ENCODE results near the gene CTPS1. TPM values are rescaled to one million over a fixed set of nuclear protein-coding genes. Genes with fewer than 3 reads are reported as not detected.

Gene CTPS1
- total RNA-seq, 1 experiment from 2014 or later = 139 TPM

DNA sequence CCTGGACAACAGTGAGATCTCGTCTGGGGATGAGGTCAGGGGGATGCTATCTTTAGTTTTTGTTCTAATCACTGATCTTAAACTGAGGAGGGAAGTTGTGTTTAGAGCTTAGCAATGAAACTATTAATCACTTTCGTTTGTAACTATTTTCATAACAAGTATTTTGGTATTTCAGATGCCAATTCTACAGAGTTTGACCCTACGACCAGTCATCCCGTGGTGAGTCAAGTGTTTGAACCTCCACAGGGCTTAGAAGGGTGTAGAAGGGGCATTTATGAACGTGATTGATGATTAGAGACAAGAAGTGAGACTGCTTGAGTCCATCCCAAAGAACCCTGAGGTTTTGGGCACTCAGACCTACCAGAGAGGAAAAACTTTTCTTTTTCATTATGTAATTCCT lies 26.4 kb downstream of the CTPS1 start:
- BruUV-seq (replicated peaks) = no TSS peak
- no peak for DNase-seq (ENCODE audit: low spot score)
- TF ChIP-seq EZH2 (IDR thresholded peaks at IDR 0.05; ENCODE audit: borderline replicate concordance, low read depth, low read length, poor library complexity, severe bottlenecking) = no peak
- TF ChIP-seq, protein P1, sequence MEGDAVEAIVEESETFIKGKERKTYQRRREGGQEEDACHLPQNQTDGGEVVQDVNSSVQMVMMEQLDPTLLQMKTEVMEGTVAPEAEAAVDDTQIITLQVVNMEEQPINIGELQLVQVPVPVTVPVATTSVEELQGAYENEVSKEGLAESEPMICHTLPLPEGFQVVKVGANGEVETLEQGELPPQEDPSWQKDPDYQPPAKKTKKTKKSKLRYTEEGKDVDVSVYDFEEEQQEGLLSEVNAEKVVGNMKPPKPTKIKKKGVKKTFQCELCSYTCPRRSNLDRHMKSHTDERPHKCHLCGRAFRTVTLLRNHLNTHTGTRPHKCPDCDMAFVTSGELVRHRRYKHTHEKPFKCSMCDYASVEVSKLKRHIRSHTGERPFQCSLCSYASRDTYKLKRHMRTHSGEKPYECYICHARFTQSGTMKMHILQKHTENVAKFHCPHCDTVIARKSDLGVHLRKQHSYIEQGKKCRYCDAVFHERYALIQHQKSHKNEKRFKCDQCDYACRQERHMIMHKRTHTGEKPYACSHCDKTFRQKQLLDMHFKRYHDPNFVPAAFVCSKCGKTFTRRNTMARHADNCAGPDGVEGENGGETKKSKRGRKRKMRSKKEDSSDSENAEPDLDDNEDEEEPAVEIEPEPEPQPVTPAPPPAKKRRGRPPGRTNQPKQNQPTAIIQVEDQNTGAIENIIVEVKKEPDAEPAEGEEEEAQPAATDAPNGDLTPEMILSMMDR (conservative IDR thresholded peaks at IDR 0.05; ENCODE audit: low read depth, low read length) = no peak
- POLR2A ChIA-PET (ENCODE audit: low non-redundant PET) = no interaction called here
- no peak overlapping the region for H3K4me3 ChIP-seq (ENCODE audit: low read depth, low read length, poor library complexity, severe bottlenecking)
- intact Hi-C loops (cut with micrococcal nuclease; ENCODE audit: unreplicated experiment) = no loop called here
- CTCF ChIA-PET = no interaction called here
- no peak overlapping the region for H3K27ac ChIP-seq (ENCODE audit: low read depth, low read length, poor library complexity, severe bottlenecking)
- H3K9me3 ChIP-seq (ENCODE audit: low read depth, low read length, poor library complexity, severe bottlenecking) = no peaks in the 10 kb centered on the region
- peaks cover 95% of the 10 kb centered on the region for H3K36me3 ChIP-seq (ENCODE audit: insufficient read depth, low read length, poor library complexity, severe bottlenecking)
- H3K27me3 ChIP-seq (replicated peaks; ENCODE audit: insufficient read depth, low read depth, low read length, poor library complexity) = no peaks in the 10 kb centered on the region
- H3K4me1 ChIP-seq (ENCODE audit: insufficient read depth, low read length, poor library complexity, severe bottlenecking) = peaks cover 23% of the 10 kb centered on the region

DNA sequence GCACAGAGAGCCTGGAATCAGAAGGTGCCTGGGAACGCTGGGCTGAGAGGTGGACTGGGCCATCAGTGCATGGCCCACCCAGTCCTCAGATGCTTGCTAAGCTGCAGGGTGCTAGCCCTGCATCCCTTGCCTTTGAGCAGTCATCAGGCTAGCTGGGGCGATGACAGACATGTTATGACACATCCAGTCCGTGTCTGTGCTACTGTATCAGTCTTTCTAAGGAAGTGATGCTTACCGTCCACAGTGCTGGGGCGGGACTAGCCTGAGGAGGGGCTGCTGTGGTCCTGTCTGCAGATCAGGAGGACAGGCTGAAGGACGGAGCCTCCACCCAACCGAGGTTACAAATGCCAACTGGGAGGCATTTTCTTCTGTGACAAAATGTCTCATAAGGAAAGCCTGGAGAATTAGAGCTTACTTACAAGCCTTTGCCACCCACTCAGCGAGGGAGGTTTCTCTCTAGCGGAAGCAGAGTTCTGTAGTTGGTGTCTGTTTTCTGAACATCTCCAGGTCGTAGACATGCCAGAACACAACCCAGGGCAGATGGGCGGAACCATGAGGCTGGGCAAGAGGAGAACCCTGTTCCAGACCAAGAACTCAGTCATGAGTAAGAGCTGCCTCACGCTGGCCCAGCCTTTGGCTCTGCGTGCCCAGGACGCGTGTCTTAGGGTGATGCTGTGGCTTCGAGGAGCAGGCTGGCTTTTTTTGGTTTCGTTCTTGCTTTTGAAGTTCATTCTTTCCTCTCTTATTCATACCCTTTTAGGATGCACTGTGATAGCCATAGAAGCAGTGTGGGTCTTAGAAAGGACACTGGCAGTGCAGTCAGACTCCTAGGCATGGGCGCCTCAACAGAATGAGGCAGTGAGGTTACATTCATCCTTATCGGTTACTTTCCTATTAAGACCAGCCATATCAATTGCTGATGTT lies 27.7 kb downstream of the CTPS1 start:
- H3K27me3 ChIP-seq (replicated peaks; ENCODE audit: insufficient read depth, low read depth, low read length, poor library complexity) = no peaks in the 10 kb centered on the region
- H3K9me3 ChIP-seq (ENCODE audit: low read depth, low read length, poor library complexity, severe bottlenecking) = no peaks in the 10 kb centered on the region
- no peak overlapping the region for H3K4me3 ChIP-seq (ENCODE audit: low read depth, low read length, poor library complexity, severe bottlenecking)
- TF ChIP-seq, protein P1 (conservative IDR thresholded peaks at IDR 0.05; ENCODE audit: low read depth, low read length) = no peak
- TF ChIP-seq EZH2 (IDR thresholded peaks at IDR 0.05; ENCODE audit: borderline replicate concordance, low read depth, low read length, poor library complexity, severe bottlenecking) = no peak
- H3K4me1 ChIP-seq (ENCODE audit: insufficient read depth, low read length, poor library complexity, severe bottlenecking) = peaks cover 17% of the 10 kb centered on the region
- ChIA-PET CTCF (no interaction called here), POLR2A (ENCODE audit: low non-redundant PET) (no interaction called here)
- peaks cover 95% of the 10 kb centered on the region for H3K36me3 ChIP-seq (ENCODE audit: insufficient read depth, low read length, poor library complexity, severe bottlenecking)
- H3K27ac ChIP-seq (ENCODE audit: low read depth, low read length, poor library complexity, severe bottlenecking) = no peak overlapping the region
- BruUV-seq (replicated peaks) = no TSS peak
- no peak for DNase-seq (ENCODE audit: low spot score)
- intact Hi-C loops (cut with micrococcal nuclease; ENCODE audit: unreplicated experiment) = no loop called here

DNA sequence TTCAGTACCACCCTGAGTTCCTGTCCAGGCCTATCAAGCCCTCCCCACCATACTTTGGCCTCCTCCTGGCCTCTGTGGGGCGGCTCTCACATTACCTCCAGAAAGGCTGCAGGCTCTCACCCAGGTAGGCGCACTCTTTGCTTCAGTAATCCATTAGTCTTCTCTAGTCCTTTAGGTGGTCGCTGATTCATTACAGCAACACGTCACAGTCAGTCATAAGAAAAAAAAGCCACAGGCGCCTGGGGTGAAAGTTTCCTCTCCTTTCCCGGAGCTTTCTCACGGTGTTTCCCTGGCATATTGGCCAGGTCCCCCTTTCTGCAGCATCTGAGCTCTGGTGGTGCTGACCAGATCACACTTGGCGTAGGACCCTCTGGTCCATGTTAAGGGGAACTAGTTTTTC lies 30.0 kb downstream of the CTPS1 start:
- no peaks in the 10 kb centered on the region for H3K4me1 ChIP-seq (ENCODE audit: insufficient read depth, low read length, poor library complexity, severe bottlenecking)
- no peaks in the 10 kb centered on the region for H3K27me3 ChIP-seq (replicated peaks; ENCODE audit: insufficient read depth, low read depth, low read length, poor library complexity)
- ChIA-PET POLR2A (ENCODE audit: low non-redundant PET) (no interaction called here), CTCF (no interaction called here)
- H3K27ac ChIP-seq (ENCODE audit: low read depth, low read length, poor library complexity, severe bottlenecking) = no peak overlapping the region
- peaks cover 97% of the 10 kb centered on the region for H3K36me3 ChIP-seq (ENCODE audit: insufficient read depth, low read length, poor library complexity, severe bottlenecking)
- TF ChIP-seq, protein P1 (conservative IDR thresholded peaks at IDR 0.05; ENCODE audit: low read depth, low read length) = no peak
- TF ChIP-seq EZH2 (IDR thresholded peaks at IDR 0.05; ENCODE audit: borderline replicate concordance, low read depth, low read length, poor library complexity, severe bottlenecking) = no peak
- intact Hi-C loops (cut with micrococcal nuclease; ENCODE audit: unreplicated experiment) = no loop called here
- H3K9me3 ChIP-seq (ENCODE audit: low read depth, low read length, poor library complexity, severe bottlenecking) = no peaks in the 10 kb centered on the region
- BruUV-seq (replicated peaks) = no TSS peak
- no peak overlapping the region for H3K4me3 ChIP-seq (ENCODE audit: low read depth, low read length, poor library complexity, severe bottlenecking)
- DNase-seq (ENCODE audit: low spot score) = no peak
